ENCODE data around the gene TAMALIN.
A peak's percentile ranks its signal among the peaks of the same experiment; 100 is the strongest.

The TAMALIN gene

GRCh38 chr12:51980809-51981127 lies 26.0 kb upstream of the TAMALIN start:
- no peak for DNase-seq (ENCODE audit: low read depth in 3 of 3, low spot score in 1 of 3)

- DNase-seq (ENCODE audit: low read depth in 3 of 3, low spot score in 1 of 3): no peak
Measured at GRCh38 chr12:51984657-51985056, 22.1 kb upstream of the TAMALIN start.

GRCh38 chr12:51985154-51985835 lies 21.5 kb upstream of the TAMALIN start:
- no peak for DNase-seq (ENCODE audit: low read depth in 3 of 3, low spot score in 1 of 3)

GRCh38 chr12:51986834-51987233 lies 19.9 kb upstream of the TAMALIN start:
- DNase-seq (ENCODE audit: low read depth in 3 of 3, low spot score in 1 of 3): no peak

- no peak for DNase-seq (ENCODE audit: low read depth in 3 of 3, low spot score in 1 of 3)
Measured at GRCh38 chr12:51992246-51992645, 14.5 kb upstream of the TAMALIN start.

GRCh38 chr12:51994539-51994820 lies 12.3 kb upstream of the TAMALIN start:
- no peak for DNase-seq (ENCODE audit: low read depth in 3 of 3, low spot score in 1 of 3)

GRCh38 chr12:51994959-51995358 lies 11.8 kb upstream of the TAMALIN start:
- no peak for DNase-seq (ENCODE audit: low read depth in 3 of 3, low spot score in 1 of 3)

- no peak for DNase-seq (ENCODE audit: low read depth in 3 of 3, low spot score in 1 of 3)
Measured at GRCh38 chr12:51997136-51997535, 9.6 kb upstream of the TAMALIN start.

- DNase-seq (ENCODE audit: low read depth in 3 of 3, low spot score in 1 of 3): no peak
Measured at GRCh38 chr12:52003016-52003550, 3.7 kb upstream of the TAMALIN start.

- DNase-seq (ENCODE audit: low read depth in 3 of 3, low spot score in 1 of 3): no peak
Measured at GRCh38 chr12:52003591-52003990, 3.2 kb upstream of the TAMALIN start.

- no peak for DNase-seq (ENCODE audit: low read depth in 3 of 3, low spot score in 1 of 3)
Measured at GRCh38 chr12:52004042-52004648, 2.6 kb upstream of the TAMALIN start.

- no peak for DNase-seq (ENCODE audit: low read depth in 3 of 3, low spot score in 1 of 3)
Measured at GRCh38 chr12:52005218-52005902, 1.4 kb upstream of the TAMALIN start.

GRCh38 chr12:52005903-52006703 lies 643 bp upstream of the TAMALIN start:
- no peak for DNase-seq (ENCODE audit: low read depth in 3 of 3, low spot score in 1 of 3)

GRCh38 chr12:52007158-52007921 lies 594 bp downstream of the TAMALIN start:
- DNase-seq (ENCODE audit: low read depth in 3 of 3, low spot score in 1 of 3): peak in 1 of 3 donors; percentile 51

GRCh38 chr12:52007982-52008510 lies 1.3 kb downstream of the TAMALIN start:
- DNase-seq (ENCODE audit: low read depth in 3 of 3, low spot score in 1 of 3): no peak

- DNase-seq (ENCODE audit: low read depth in 3 of 3, low spot score in 1 of 3): no peak
Measured at GRCh38 chr12:52009081-52009751, 2.5 kb downstream of the TAMALIN start.

- no peak for DNase-seq (ENCODE audit: low read depth in 3 of 3, low spot score in 1 of 3)
Measured at GRCh38 chr12:52010152-52010622, 3.4 kb downstream of the TAMALIN start.

GRCh38 chr12:52010692-52011601 lies 4.2 kb downstream of the TAMALIN start:
- DNase-seq (ENCODE audit: low read depth in 3 of 3, low spot score in 1 of 3): no peak

- no peak for DNase-seq (ENCODE audit: low read depth in 3 of 3, low spot score in 1 of 3)
Measured at GRCh38 chr12:52011602-52012214, 5.0 kb downstream of the TAMALIN start.

All from stimulated activated CD4-positive, alpha-beta T cell treated with anti-CD3 and anti-CD28 coated beads, TNF-alpha, amount 100 ng/mL, for 1 hour (primary cell).